GM23248 (cell line): Measurements from ENCODE around the gene CSTF1. TPM values are rescaled to one million over a fixed set of nuclear protein-coding genes. Genes with fewer than 3 reads are reported as not detected.

Experiments
- DNase-seq: peaks from one replicate; pipeline ENCODE4 v3.0.0-alpha.2; 2015
- H2AFZ ChIP-seq: fragments of 200-600 bp; sonication (generic); 2 replicates; pipeline ENCODE4 v1.6.1; 2016; ENCODE audit warnings: antibody characterized with exemption
- H3F3A ChIP-seq: fragments of 200-600 bp; sonication (generic); 2 replicates; pipeline ENCODE4 v1.6.1; 2016; ENCODE audit warnings: mild to moderate bottlenecking, antibody characterized with exemption, mixed run types; ENCODE audit not compliant: insufficient read depth
- H3K27ac ChIP-seq: fragments of 200-600 bp; sonication (generic); 2 replicates; pipeline ENCODE4 v1.5.1; 2016; ENCODE audit warnings: mild to moderate bottlenecking
- H3K27me3 ChIP-seq: fragments of 200-600 bp; sonication (generic); replicated peaks from 2 replicates; pipeline ENCODE4 v1.6.1; 2016; ENCODE audit warnings: mild to moderate bottlenecking; ENCODE audit not compliant: insufficient read depth
- H3K36me3 ChIP-seq: fragments of 200-600 bp; sonication (generic); 2 replicates; pipeline ENCODE4 v1.6.1; 2016; ENCODE audit warnings: low read depth, mild to moderate bottlenecking
- H3K4me1 ChIP-seq: fragments of 200-600 bp; sonication (generic); 2 replicates; pipeline ENCODE4 v1.6.1; 2016; ENCODE audit warnings: mild to moderate bottlenecking; ENCODE audit not compliant: insufficient read depth
- H3K4me2 ChIP-seq: fragments of 200-600 bp; sonication (generic); one replicate; pipeline ENCODE4 v1.6.1; 2016; ENCODE audit warnings: mild to moderate bottlenecking; ENCODE audit not compliant: unreplicated experiment
- H3K4me3 ChIP-seq: fragments of 200-600 bp; sonication (generic); 2 replicates; pipeline ENCODE4 v1.5.1; 2016; ENCODE audit warnings: mild to moderate bottlenecking
- H3K79me2 ChIP-seq: fragments of 200-600 bp; sonication (generic); 2 replicates; pipeline ENCODE4 v1.6.1; 2016; ENCODE audit warnings: mild to moderate bottlenecking; ENCODE audit not compliant: insufficient read depth
- H3K9ac ChIP-seq: fragments of 200-600 bp; sonication (generic); 2 replicates; pipeline ENCODE4 v1.6.1; 2016; ENCODE audit warnings: mild to moderate bottlenecking
- H3K9me2 ChIP-seq: fragments of 200-600 bp; sonication (generic); 2 replicates; pipeline ENCODE4 v1.6.1; 2016; ENCODE audit warnings: mixed run types, mild to moderate bottlenecking, moderate library complexity; ENCODE audit not compliant: insufficient read depth
- H3K9me3 ChIP-seq: fragments of 200-600 bp; sonication (generic); one replicate; pipeline ENCODE4 v1.6.1; 2017; ENCODE audit warnings: low read depth
- H4K20me1 ChIP-seq: fragments of 200-600 bp; sonication (generic); 2 replicates; pipeline ENCODE4 v1.6.0; 2016; ENCODE audit not compliant: insufficient read depth
- EZH2 ChIP-seq: fragments of 200-600 bp; sonication (generic); IDR thresholded peaks from 2 replicates; pipeline ENCODE4 v1.6.1; 2018; ENCODE audit warnings: antibody characterized with exemption, mild to moderate bottlenecking; ENCODE audit not compliant: insufficient read depth, poor library complexity, severe bottlenecking
- EZH2phosphoT487 ChIP-seq: fragments of 200-600 bp; sonication (generic); IDR thresholded peaks from 2 replicates; pipeline ENCODE4 v1.6.1; 2018; ENCODE audit warnings: antibody characterized with exemption, moderate library complexity, mild to moderate bottlenecking, low read depth; ENCODE audit not compliant: insufficient read depth
- WGBS, 2 experiments: methylation state at CpG; one replicate each; pipeline ENCODE4 v1.1.6; 2015 to 2017; ENCODE audit warnings: low lambda C conversion rate in 2 of 2, low coverage in 1 of 2; ENCODE audit errors: missing lambda C conversion rate in 2 of 2; 5-methylcytosine and 5-hydroxymethylcytosine counted together
- in situ Hi-C: fragments of 300-500 bp; cut with MboI; formaldehyde crosslinking; loops from 2 replicates; pipeline ENCODE4 v1.15.0; 2020
- polyA plus RNA-seq: library from polyadenylated mRNA; unstranded; fragments of >200 nt; fragmentation: Nextera tagmentation; extraction: Ambion mirVana; gene quantifications from 2 replicates; pipeline ENCODE4 v1.2.1, GENCODE V29; 2016
- total RNA-seq: library from RNA; depleted of rRNA; stranded (reverse); fragments of >200 nt; shearing (Covaris generic); gene quantifications from 2 replicates; pipeline ENCODE4 v1.2.3, GENCODE V29; 2014

CSTF1 gene
- total and polyA plus RNA-seq, 2 experiments from 2014 or later: 41.7 to 69.3 TPM

DNA sequence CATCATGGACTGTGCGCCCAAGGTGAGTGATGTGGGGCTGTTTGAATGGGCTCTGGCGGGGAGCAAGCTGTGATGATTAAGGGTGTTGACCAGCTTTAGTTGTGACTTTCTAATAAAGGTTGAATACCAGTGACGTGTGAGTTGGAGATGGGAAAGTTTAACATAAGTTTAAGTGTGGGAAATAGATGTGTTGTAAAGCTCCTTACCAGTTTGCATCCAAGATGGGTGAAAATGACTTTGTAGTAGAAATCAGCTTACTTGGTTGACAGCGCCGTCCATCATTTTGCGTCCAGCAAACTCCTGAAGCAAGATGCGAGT lies 20.0 kb downstream of the CSTF1 start:
- H3K4me3 ChIP-seq: peak overlapping the region; percentile 59
- H3K4me2 ChIP-seq: peak overlapping the region; percentile 57
- peak overlapping the region; percentile 88 for H3K27ac ChIP-seq
- peaks cover 46% of the 10 kb centered on the region for H3K79me2 ChIP-seq
- no peaks in the 10 kb centered on the region for H3K27me3 ChIP-seq
- H3K36me3 ChIP-seq: peaks cover 6% of the 10 kb centered on the region; the same call in 1 of the 2 replicates
- peak overlapping the region; percentile 67 for H2AFZ ChIP-seq
- WGBS, 2 experiments: 76 to 81% methylated on average over 7 of the region's 7 CpGs
- peak overlapping the region; percentile 59 for H3K9ac ChIP-seq
- in situ Hi-C loops: no loop called here
- no peaks in the 10 kb centered on the region for H3K9me2 ChIP-seq
- no peaks in the 10 kb centered on the region for H3K9me3 ChIP-seq
- no peak for TF ChIP-seq EZH2
- no peak for TF ChIP-seq EZH2phosphoT487
- peaks cover 52% of the 10 kb centered on the region for H3K4me1 ChIP-seq
- H3F3A ChIP-seq: peaks cover 57% of the 10 kb centered on the region
- H4K20me1 ChIP-seq: no peaks in the 10 kb centered on the region
- no peak for DNase-seq

DNA sequence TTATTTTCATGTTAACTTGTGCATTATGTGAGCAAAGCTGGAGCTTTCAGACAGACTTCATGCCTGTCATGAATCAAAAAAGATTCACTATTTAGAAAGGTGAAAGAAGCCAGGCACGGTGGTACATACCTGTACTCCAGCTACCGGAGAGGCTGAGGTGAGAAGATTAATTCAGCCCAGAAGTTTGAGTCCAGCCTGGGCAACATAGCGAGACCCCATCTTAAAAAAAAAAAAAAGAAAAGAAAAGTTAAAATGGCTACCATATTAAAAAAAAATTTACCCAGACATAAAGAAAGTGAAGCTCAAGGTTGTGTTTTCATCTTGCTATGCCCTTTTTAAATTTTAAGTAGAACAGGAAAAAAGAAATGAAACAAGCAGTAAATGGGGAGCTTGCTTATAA lies 20.5 kb downstream of the CSTF1 start:
- Histone ChIP-seq H4K20me1 (no peaks in the 10 kb centered on the region), H3K27me3 (no peaks in the 10 kb centered on the region), H3K4me1 (peaks cover 57% of the 10 kb centered on the region), H3F3A (peaks cover 62% of the 10 kb centered on the region), H3K4me2 (peak overlapping the region; percentile 57), H3K4me3 (peak overlapping the region; percentile 59), H3K9ac (peak overlapping the region; percentile 59), H3K9me2 (no peaks in the 10 kb centered on the region), H3K27ac (peak overlapping the region; percentile 88), H2AFZ (no peak overlapping the region), H3K36me3 (peaks cover 1% of the 10 kb centered on the region; the same call in 1 of the 2 replicates), H3K9me3 (no peaks in the 10 kb centered on the region), H3K79me2 (peaks cover 50% of the 10 kb centered on the region)
- 97 to 98% methylated on average over 3 of the region's 3 CpGs for WGBS, 2 experiments
- TF ChIP-seq EZH2: no peak
- TF ChIP-seq EZH2phosphoT487: no peak
- DNase-seq: no peak
- in situ Hi-C loops: no loop called here

DNA sequence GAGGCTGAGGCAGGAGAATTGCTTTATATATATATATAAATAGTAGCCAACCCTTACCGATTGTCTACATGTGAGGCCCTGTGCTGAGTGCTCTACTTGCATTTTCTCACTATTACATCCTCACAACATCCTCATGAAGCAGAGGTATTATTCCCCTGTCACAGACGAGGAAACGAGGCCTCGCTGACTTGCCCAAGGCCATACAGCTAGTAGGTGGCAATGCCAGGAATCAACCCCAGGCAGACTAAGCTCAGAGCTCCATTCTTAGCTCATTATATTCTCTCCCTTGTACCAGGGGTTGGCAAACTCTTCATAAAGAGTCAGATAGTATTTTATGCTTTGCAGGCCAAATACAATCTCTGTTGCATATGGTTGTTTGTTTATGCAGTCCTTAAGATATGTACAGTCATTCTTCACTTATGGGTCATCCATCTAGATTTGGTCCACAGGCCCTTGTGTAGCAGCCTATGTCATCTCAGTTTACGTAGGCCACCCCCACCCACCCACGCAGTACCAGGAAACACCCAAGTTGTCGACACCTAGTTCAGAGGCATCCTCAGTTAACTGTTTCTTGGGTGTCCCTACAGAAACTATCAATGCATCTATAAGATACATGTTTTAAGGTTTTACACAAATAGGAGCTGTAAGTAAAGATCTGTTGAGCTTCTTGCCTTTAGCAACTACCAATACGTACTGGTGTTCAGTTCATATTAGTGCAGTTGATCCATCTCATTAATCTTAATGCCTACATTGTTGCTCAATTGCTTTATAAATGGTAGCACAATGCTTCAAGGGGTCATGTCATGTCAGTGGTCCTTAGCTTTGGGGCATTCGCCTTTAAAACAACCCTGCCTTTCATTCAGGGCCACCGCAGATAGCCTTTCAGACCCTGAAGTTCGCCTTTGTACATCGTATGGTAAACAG lies 22.7 kb downstream of the CSTF1 start:
- no peaks in the 10 kb centered on the region for H4K20me1 ChIP-seq
- H3K27ac ChIP-seq: peak overlapping the region; percentile 88
- H3K4me3 ChIP-seq: no peak overlapping the region
- no peaks in the 10 kb centered on the region for H3K9me2 ChIP-seq
- peaks cover 72% of the 10 kb centered on the region for H3K4me1 ChIP-seq
- H3K79me2 ChIP-seq: peaks cover 55% of the 10 kb centered on the region
- 64 to 65% methylated on average over 12 of the region's 12 CpGs for WGBS, 2 experiments
- no peak overlapping the region for H2AFZ ChIP-seq
- TF ChIP-seq EZH2 (no peak), EZH2phosphoT487 (no peak)
- peak overlapping the region; percentile 57 for H3K4me2 ChIP-seq
- in situ Hi-C loops: no loop called here
- peaks cover 74% of the 10 kb centered on the region for H3F3A ChIP-seq
- no peaks in the 10 kb centered on the region for H3K27me3 ChIP-seq
- no peaks in the 10 kb centered on the region; the same call in 1 of the 2 replicates for H3K36me3 ChIP-seq
- DNase-seq: peak; percentile 87
- H3K9me3 ChIP-seq: no peaks in the 10 kb centered on the region
- H3K9ac ChIP-seq: peak overlapping the region; percentile 38; the same call in 1 of the 2 replicates

DNA sequence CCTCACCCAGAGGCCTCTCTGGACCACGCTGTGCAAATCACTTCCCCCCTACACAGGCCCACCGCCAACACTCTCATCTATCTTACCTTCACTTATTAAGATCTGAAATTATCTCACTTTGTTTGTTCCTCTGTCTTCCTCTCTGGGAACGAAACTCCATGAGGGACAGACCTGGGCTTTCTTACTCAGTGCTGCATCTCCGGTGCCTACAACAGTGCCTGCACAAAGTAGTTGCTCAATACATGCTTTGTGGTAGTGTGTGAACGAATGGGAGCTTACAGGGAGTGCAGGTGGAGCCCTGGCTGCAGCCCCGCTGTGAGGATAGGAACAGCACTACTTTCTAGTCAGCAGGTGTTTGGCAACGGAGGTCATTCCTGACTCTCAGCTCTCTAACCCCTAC lies 25.0 kb downstream of the CSTF1 start:
- no peak for DNase-seq
- Histone ChIP-seq H3F3A (peaks cover 76% of the 10 kb centered on the region), H3K9ac (0 out of 2 replicates have a peak overlapping the region, but pooled peaks have one; percentile 39), H3K79me2 (peaks cover 55% of the 10 kb centered on the region), H3K27me3 (no peaks in the 10 kb centered on the region), H3K4me2 (no peak overlapping the region), H3K9me2 (no peaks in the 10 kb centered on the region), H3K4me1 (peaks cover 75% of the 10 kb centered on the region), H2AFZ (no peak overlapping the region), H3K27ac (peak overlapping the region; percentile 88), H3K4me3 (no peak overlapping the region), H3K9me3 (no peaks in the 10 kb centered on the region), H3K36me3 (no peaks in the 10 kb centered on the region; the same call in 1 of the 2 replicates), H4K20me1 (no peaks in the 10 kb centered on the region)
- TF ChIP-seq EZH2phosphoT487: no peak
- TF ChIP-seq EZH2: no peak
- 92 to 93% methylated on average over 7 of the region's 7 CpGs for WGBS, 2 experiments
- in situ Hi-C loops: no loop called here
